ENCODE results near the gene ZEB2. TPM values are rescaled to one million over a fixed set of nuclear protein-coding genes. Genes with fewer than 3 reads are reported as not detected.

Gene ZEB2
- total RNA-seq, 2 donors from 2014 or later: 49.5 to 61.1 TPM

DNA sequence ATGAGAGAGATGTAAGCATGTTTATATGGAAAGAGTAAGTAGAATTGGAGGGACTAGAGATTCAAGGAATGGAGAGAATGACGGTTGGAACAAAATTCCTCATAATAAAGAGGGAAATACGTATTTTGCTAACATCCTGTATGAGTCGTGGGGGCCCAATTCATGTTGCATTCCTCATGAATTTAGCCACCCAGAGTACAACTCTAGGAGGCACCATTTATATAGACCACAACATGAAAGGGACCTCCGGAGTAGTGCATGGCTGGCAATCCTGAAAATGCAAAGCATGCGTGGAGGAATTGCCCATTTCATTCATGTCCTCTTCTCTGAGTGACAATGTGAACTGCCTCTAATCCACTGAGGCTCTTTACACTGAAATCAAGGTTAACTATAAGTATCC, 168.2 kb downstream of the ZEB2 start:
- no peak for DNase-seq
- Mint-ChIP-seq H3K27me3 (peaks cover 12% of the 10 kb centered on the region), H3K36me3 (ENCODE audit: low read depth) (peaks cover 5% of the 10 kb centered on the region), H3K27ac (no peak overlapping the region), H3K4me1 (no peaks in the 10 kb centered on the region), H3K4me3 (no peak overlapping the region)
- H3K9me3 ChIP-seq (ENCODE audit: control insufficient read depth, low read length, poor library complexity, severe bottlenecking): no peaks in the 10 kb centered on the region
- ATAC-seq: no peak

DNA sequence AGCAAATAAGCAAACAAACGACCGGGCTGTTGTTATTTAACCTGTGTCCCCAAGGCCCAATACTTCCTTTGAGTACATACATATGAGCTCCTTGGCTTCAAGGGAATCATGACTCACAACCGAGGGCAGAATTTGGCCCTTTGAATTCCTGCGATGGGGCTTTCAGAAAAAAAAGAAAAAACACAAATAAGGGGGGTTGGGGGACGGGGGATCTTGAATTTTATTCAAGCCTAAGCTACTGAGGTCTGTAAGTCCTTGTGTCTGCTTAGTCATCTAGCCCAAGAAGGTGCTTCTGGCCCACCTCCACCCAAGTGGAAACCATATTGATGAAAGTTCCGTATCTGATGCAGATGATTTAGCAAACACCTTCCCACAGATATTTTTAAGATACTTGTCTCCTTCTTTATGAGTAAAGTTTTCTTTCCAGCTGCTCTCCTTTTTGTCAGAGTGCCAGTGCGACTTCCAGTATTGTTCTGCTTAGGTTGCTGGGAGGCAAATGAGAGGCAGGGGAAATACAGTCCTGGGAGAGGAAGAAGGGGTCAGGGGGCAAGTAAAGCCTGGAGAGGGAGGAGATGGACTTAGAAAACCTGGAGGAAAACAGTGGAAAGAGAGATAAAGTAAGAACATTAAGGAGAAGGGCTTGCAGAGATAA, 169.6 kb downstream of the ZEB2 start:
- no peak for ATAC-seq
- DNase-seq: no peak
- H3K36me3 Mint-ChIP-seq (ENCODE audit: low read depth): peaks cover 5% of the 10 kb centered on the region
- no peaks in the 10 kb centered on the region for H3K4me1 Mint-ChIP-seq
- H3K4me3 Mint-ChIP-seq: no peak overlapping the region
- H3K27me3 Mint-ChIP-seq: peaks cover 9% of the 10 kb centered on the region
- H3K27ac Mint-ChIP-seq: no peak overlapping the region
- no peaks in the 10 kb centered on the region for H3K9me3 ChIP-seq (ENCODE audit: control insufficient read depth, low read length, poor library complexity, severe bottlenecking)

DNA sequence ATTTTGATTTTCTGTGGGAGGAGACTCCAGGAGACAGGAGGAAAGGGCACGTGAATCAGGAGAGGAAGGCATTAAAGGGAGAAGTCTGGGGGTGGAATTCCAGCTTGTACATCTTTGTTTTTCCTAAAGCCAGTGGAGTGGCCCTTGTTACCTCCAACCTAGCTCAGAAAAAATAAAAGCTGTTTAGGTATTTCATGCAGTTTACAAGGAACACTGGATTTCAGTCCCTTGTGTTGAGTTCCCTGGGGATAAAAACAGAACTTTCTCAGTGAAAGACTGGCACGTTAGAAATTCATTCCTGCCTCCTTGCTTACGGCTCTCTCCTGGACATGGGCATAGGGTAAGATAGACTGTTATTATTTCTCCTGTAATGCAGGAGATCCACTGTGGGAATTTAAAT, 170.2 kb downstream of the ZEB2 start:
- peaks cover 9% of the 10 kb centered on the region for H3K27me3 Mint-ChIP-seq
- peaks cover 5% of the 10 kb centered on the region for H3K36me3 Mint-ChIP-seq (ENCODE audit: low read depth)
- ATAC-seq: no peak
- no peak overlapping the region for H3K4me3 Mint-ChIP-seq
- no peaks in the 10 kb centered on the region for H3K9me3 ChIP-seq (ENCODE audit: control insufficient read depth, low read length, poor library complexity, severe bottlenecking)
- DNase-seq: no peak
- no peaks in the 10 kb centered on the region for H3K4me1 Mint-ChIP-seq
- H3K27ac Mint-ChIP-seq: no peak overlapping the region

- no peak overlapping the region for H3K27ac Mint-ChIP-seq
- peaks cover 9% of the 10 kb centered on the region for H3K27me3 Mint-ChIP-seq
- no peak for DNase-seq
- H3K9me3 ChIP-seq (ENCODE audit: control insufficient read depth, low read length, poor library complexity, severe bottlenecking): no peaks in the 10 kb centered on the region
- H3K4me1 Mint-ChIP-seq: no peaks in the 10 kb centered on the region
- H3K4me3 Mint-ChIP-seq: no peak overlapping the region
- H3K36me3 Mint-ChIP-seq (ENCODE audit: low read depth): peaks cover 5% of the 10 kb centered on the region
- no peak for ATAC-seq
These were observed 171.1 kb downstream of the ZEB2 start for GRCh38 chr2:144348846-144349245.

- Mint-ChIP-seq H3K36me3 (ENCODE audit: low read depth) (peaks cover 5% of the 10 kb centered on the region), H3K4me3 (no peak overlapping the region), H3K4me1 (no peaks in the 10 kb centered on the region), H3K27ac (no peak overlapping the region), H3K27me3 (peaks cover 9% of the 10 kb centered on the region)
- DNase-seq: no peak
- no peak for ATAC-seq
- H3K9me3 ChIP-seq (ENCODE audit: control insufficient read depth, low read length, poor library complexity, severe bottlenecking): no peaks in the 10 kb centered on the region
These were observed 173.7 kb downstream of the ZEB2 start for GRCh38 chr2:144346229-144346628.

DNA sequence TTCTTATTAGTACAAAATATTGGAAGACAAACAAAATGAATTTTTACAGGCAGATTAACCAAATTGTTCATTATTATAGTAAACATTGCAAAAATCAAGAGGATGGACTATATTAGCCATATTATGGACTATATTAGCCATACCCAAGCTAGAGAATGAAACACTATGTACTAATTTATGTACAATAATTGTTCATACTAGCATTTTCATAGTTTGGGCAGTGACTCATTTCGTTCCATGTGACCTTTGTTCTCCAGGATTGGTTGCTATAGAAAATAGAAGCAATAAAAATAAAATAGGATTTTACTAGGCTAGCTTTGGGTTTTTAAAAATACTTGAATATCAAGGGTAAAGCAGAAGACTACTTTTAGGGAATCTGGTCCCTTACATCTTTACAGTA, 176.8 kb downstream of the ZEB2 start:
- Mint-ChIP-seq H3K27me3 (peaks cover 9% of the 10 kb centered on the region), H3K4me1 (no peaks in the 10 kb centered on the region), H3K4me3 (no peak overlapping the region), H3K27ac (no peak overlapping the region), H3K36me3 (ENCODE audit: low read depth) (peaks cover 3% of the 10 kb centered on the region)
- ATAC-seq: no peak
- no peak for DNase-seq
- H3K9me3 ChIP-seq (ENCODE audit: control insufficient read depth, low read length, poor library complexity, severe bottlenecking): no peaks in the 10 kb centered on the region

DNA sequence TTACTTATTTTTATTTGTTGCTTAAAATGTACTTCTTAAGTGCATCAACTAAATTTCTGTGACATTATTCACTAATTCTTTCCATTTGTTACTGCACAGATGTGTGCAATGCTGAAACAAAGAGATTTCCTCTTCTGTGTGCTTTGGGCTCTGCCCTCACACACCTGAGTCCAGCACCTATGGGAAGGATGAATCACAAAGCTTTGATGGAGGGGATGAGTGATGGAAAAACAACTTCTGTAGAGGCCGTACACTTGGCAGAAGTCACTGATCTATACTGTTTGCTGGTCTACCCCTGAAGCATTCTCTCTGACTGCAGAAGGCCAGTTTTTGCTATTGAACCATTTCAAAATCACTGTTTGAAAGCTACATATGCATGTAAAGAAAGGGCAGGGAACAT, 178.4 kb downstream of the ZEB2 start:
- no peaks in the 10 kb centered on the region for H3K36me3 Mint-ChIP-seq (ENCODE audit: low read depth)
- no peaks in the 10 kb centered on the region for H3K9me3 ChIP-seq (ENCODE audit: control insufficient read depth, low read length, poor library complexity, severe bottlenecking)
- no peak overlapping the region for H3K27ac Mint-ChIP-seq
- H3K4me1 Mint-ChIP-seq: no peaks in the 10 kb centered on the region
- no peak for DNase-seq
- H3K4me3 Mint-ChIP-seq: no peak overlapping the region
- no peak for ATAC-seq
- no peaks in the 10 kb centered on the region for H3K27me3 Mint-ChIP-seq

DNA sequence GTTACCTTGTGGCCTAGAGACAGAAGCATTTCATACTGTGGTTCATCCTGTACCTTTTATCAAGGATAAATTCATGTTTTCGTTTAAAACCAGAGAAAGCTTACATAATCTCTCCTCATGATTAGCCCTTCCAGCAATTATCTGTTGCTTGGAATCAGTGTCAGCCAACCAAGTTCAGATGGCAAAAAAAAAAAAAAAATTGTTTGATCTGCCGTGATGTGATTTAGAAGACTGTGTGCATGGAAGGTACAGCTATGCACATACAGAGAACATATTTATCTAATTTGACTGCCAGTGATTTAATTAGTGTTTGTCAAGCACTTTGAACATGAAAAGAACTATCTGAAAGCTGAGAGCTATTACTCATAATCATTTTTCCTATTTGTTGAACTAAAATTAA, 180.9 kb downstream of the ZEB2 start:
- H3K9me3 ChIP-seq (ENCODE audit: control insufficient read depth, low read length, poor library complexity, severe bottlenecking): no peaks in the 10 kb centered on the region
- no peak for DNase-seq
- H3K4me3 Mint-ChIP-seq: no peak overlapping the region
- no peaks in the 10 kb centered on the region for H3K4me1 Mint-ChIP-seq
- H3K36me3 Mint-ChIP-seq (ENCODE audit: low read depth): no peaks in the 10 kb centered on the region
- no peaks in the 10 kb centered on the region for H3K27me3 Mint-ChIP-seq
- ATAC-seq: no peak
- H3K27ac Mint-ChIP-seq: no peak overlapping the region

DNA sequence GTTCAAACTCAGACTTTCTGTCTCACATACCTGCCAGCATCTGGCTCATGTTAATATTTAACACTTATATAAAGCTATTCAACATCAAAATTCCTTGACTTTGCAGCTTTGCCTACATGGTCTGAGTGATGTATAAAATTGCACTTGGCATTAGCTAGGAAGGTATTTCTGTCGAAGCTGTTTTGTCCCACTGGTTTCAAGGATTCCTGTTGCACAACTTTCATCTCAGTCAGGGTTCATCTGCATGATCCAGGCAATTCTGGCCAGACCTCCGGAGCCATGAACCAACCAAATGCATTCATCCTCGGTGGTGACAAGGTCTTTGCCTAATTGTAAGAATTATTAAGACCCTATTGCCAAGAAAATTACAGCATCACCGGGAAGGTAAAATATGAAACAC, 185.4 kb downstream of the ZEB2 start:
- Mint-ChIP-seq H3K27ac (no peak overlapping the region), H3K4me3 (no peak overlapping the region), H3K36me3 (ENCODE audit: low read depth) (peaks cover 4% of the 10 kb centered on the region), H3K4me1 (peaks cover 20% of the 10 kb centered on the region), H3K27me3 (no peaks in the 10 kb centered on the region)
- ATAC-seq (no peak), DNase-seq (no peak)
- H3K9me3 ChIP-seq (ENCODE audit: control insufficient read depth, low read length, poor library complexity, severe bottlenecking): no peaks in the 10 kb centered on the region
